ENCODE results near the gene RRP12. TPM values are rescaled to one million over a fixed set of nuclear protein-coding genes. Genes with fewer than 3 reads are reported as not detected.

RRP12 gene
- total and polyA plus RNA-seq, 2 donors (not counting 3 experiments of a cell fraction or from before 2014, with no cell fraction given) = 13.6 to 35.8 TPM

DNA sequence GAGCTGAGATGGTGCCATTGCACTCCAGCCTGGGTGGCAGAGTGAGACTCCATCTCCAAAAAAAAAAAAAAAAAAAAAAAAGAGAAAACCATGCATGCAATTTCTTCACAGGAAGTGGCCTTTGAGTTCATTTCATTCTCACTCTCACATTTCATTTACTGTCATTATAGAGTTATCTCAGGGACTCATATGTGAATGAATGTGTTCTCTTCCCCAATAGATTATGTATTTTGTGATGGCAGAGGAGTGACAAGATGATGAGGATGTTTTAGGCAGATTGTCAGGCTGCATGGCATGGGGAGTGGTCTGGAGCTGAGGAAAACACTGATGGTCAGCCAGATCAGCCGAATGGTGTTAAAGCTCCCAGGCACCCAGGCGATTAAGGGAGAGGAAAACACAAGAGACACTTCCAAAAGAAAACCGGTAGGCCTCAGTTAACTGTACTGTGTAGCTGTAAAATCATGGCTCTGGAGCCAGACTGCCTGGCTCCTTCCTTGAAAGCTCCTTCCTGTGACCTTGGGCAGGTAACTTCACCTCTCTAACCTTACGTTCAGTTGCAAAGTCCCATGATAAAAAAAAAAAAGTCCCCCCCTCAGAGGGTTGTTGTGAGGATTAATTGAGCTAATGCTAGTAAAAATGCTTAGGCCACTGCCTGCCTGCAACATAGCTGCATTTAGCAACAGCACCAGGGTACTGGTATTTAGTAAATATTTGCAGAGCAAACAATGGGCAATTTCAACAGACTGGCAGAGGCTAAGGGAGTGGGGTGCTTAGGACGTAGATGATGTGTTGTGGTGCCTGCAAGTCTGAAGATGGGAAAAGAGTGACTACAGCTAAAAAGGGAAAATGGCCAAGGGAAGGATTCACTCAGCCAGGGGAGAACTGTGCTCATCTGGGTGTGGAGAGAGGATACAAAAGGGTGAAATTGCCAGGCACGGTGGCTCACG lies 73.5 kb downstream of the RRP12 start:
- intact Hi-C loops (cut with micrococcal nuclease) (no loop called here), dilution Hi-C loops (cut with MboI; ENCODE audit: extremely low pct_ligation_motif_present, low sequenced_read_pairs) (no loop called here)
- no peaks in the 10 kb centered on the region for H3K9me3 ChIP-seq (replicated peaks; ENCODE audit: control insufficient read depth, insufficient read depth, low read length)
- H3K4me3 ChIP-seq (replicated peaks in 1 of 3; ENCODE audit: insufficient read depth in 1 of 3, low read depth in 1 of 3, low read length in 3 of 3) = no peak overlapping the region
- no peak overlapping the region for H3K4me2 ChIP-seq (ENCODE audit: insufficient read depth, low read length)
- no peak for TF ChIP-seq MYC (IDR thresholded peaks at IDR 0.05; ENCODE audit: low read depth, low read length)
- TF ChIP-seq CTCF (IDR thresholded peaks at IDR 0.05; ENCODE audit: extremely low read depth in 1 of 2, insufficient read depth in 1 of 2, low read depth in 1 of 2, low read length in 2 of 2) = no peak
- no peak for TF ChIP-seq JUN (IDR thresholded peaks at IDR 0.05; ENCODE audit: borderline replicate concordance, insufficient read depth, insufficient read length, low read depth)
- TF ChIP-seq POLR2A (IDR thresholded peaks at IDR 0.05; ENCODE audit: low read depth, low read length) = no peak
- TF ChIP-seq EZH2 (IDR thresholded peaks at IDR 0.05; ENCODE audit: borderline replicate concordance, low read depth, low read length, severe bottlenecking) = no peak
- TF ChIP-seq POLR2AphosphoS5 (IDR thresholded peaks at IDR 0.05; ENCODE audit: insufficient read depth, low read depth, low read length) = no peak
- no peak for TF ChIP-seq FOS (IDR thresholded peaks at IDR 0.05; ENCODE audit: borderline replicate concordance, insufficient read depth, low read length)
- TF ChIP-seq MAX (IDR thresholded peaks at IDR 0.05; ENCODE audit: insufficient read depth, insufficient read length) = no peak
- TF ChIP-seq GATA2 (IDR thresholded peaks at IDR 0.05; ENCODE audit: insufficient read depth, insufficient read length, low read depth, low read length) = no peak
- no peak overlapping the region for H2AFZ ChIP-seq (ENCODE audit: low read depth, low read length)
- POLR2A ChIA-PET = no interaction called here
- CTCF ChIA-PET = interaction anchor here (1.1 kb wide), 2 partner anchors 28 to 49 kb away, joined by 3 to 4 read pairs; no protein-coding TSS in a partner anchor
- no peaks in the 10 kb centered on the region for H3K9me1 ChIP-seq (replicated peaks; ENCODE audit: control insufficient read depth, extremely low read depth, insufficient read depth, low read length)
- FAIRE-seq (no peak), DNase-seq (ENCODE audit: low read depth, low spot score) (no peak)
- no TSS peak for BruUV-seq (replicated peaks)
- H3K27me3 ChIP-seq (ENCODE audit: control insufficient read depth in 2 of 2, insufficient read depth in 2 of 2, low read length in 2 of 2) = no peaks in the 10 kb centered on the region
- peaks cover 0 to 5% of the 10 kb centered on the region in 2 experiments for H3K36me3 ChIP-seq (ENCODE audit: control insufficient read depth in 2 of 2, extremely low read depth in 1 of 2, insufficient read depth in 2 of 2, low read length in 2 of 2)
- H3K27ac ChIP-seq (ENCODE audit: insufficient read depth, low read depth, low read length) = no peak overlapping the region
- peaks cover 11% of the 10 kb centered on the region for H3K4me1 ChIP-seq (ENCODE audit: control insufficient read depth, extremely low read depth, insufficient read depth, low read length)
- H3K9ac ChIP-seq (replicated peaks; ENCODE audit: extremely low read depth, insufficient read depth, low read length) = no peak overlapping the region
- H4K20me1 ChIP-seq (replicated peaks; ENCODE audit: control insufficient read depth, extremely low read depth, insufficient read depth, low read length) = no peaks in the 10 kb centered on the region
- peaks cover 17% of the 10 kb centered on the region for H3K79me2 ChIP-seq (ENCODE audit: control insufficient read depth, insufficient read depth, low read length)

All from endothelial cell of umbilical vein (primary cell).